ENCODE data around the gene ATF3. TPM values are rescaled to one million over a fixed set of nuclear protein-coding genes. Genes with fewer than 3 reads are reported as not detected.
A peak's percentile ranks its signal among the peaks of the same experiment; 100 is the strongest.

The ATF3 gene
- total RNA-seq, 1 experiment from 2014 or later = 335 TPM

DNA sequence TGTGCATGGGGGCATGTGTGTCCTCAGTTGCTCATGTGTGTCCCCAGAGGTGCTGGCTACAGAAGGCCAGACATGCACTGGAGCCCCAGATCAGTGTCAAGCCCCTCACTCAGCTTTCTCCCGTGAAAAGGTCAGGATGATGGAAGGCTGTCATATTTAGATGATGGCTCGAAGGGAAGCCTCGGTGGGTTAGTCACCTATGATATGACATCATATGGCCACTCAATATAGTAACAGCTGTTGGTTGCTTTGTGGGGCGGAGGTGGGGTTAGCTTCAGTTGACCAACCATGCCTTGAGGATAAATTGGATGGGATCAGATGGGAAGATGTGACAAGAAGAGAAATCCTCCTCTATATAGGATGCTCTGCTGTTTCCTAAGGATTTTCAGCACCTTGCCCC is 43.5 kb upstream of the ATF3 start:
- intact Hi-C loops (cut with micrococcal nuclease) = loop anchor here (10.0 kb wide), 1 partner anchor 280 kb away; the partner anchor contains the start of gene PPP2R5A
- ChIA-PET CTCF (interaction anchor here (0.6 kb wide), 1 partner anchor 84 kb away, joined by 6 read pairs; no protein-coding TSS in a partner anchor), POLR2A (ENCODE audit: unreplicated experiment) (no interaction called here)
- DNase-seq (no peak), ATAC-seq (no peak)
- Histone ChIP-seq H3K27me3 (ENCODE audit: low read length) (no peaks in the 10 kb centered on the region), H3K9me2 (replicated peaks; ENCODE audit: low read length) (no peaks in the 10 kb centered on the region), H4K20me1 (ENCODE audit: low read length) (no peaks in the 10 kb centered on the region), H3F3A (ENCODE audit: low read length, unreplicated experiment) (no peaks in the 10 kb centered on the region), H3K4me1 (ENCODE audit: insufficient read depth, low read length) (peaks cover 37% of the 10 kb centered on the region), H3K4me3 (ENCODE audit: low read length) (no peak overlapping the region), H2AFZ (ENCODE audit: low read length) (no peak overlapping the region), H3K27ac (ENCODE audit: low read length) (no peak overlapping the region), H3K9me3 (ENCODE audit: low read length) (no peaks in the 10 kb centered on the region), H3K36me3 (ENCODE audit: low read depth, low read length) (no peaks in the 10 kb centered on the region), H3K79me2 (ENCODE audit: low read length) (no peaks in the 10 kb centered on the region), H3K4me2 (ENCODE audit: low read length) (no peak overlapping the region), H3K9ac (ENCODE audit: low read length) (no peak overlapping the region)
- no TSS peak for BruUV-seq (replicated peaks)
- TF ChIP-seq EZH2phosphoT487 (IDR thresholded peaks at IDR 0.05; ENCODE audit: borderline replicate concordance, low read length) (no peak), EZH2 (IDR thresholded peaks at IDR 0.05; ENCODE audit: low read length, unreplicated experiment) (no peak)
- TF ChIP-seq, protein P1, sequence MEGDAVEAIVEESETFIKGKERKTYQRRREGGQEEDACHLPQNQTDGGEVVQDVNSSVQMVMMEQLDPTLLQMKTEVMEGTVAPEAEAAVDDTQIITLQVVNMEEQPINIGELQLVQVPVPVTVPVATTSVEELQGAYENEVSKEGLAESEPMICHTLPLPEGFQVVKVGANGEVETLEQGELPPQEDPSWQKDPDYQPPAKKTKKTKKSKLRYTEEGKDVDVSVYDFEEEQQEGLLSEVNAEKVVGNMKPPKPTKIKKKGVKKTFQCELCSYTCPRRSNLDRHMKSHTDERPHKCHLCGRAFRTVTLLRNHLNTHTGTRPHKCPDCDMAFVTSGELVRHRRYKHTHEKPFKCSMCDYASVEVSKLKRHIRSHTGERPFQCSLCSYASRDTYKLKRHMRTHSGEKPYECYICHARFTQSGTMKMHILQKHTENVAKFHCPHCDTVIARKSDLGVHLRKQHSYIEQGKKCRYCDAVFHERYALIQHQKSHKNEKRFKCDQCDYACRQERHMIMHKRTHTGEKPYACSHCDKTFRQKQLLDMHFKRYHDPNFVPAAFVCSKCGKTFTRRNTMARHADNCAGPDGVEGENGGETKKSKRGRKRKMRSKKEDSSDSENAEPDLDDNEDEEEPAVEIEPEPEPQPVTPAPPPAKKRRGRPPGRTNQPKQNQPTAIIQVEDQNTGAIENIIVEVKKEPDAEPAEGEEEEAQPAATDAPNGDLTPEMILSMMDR (conservative IDR thresholded peaks at IDR 0.05; ENCODE audit: low read depth, low read length) = no peak

DNA sequence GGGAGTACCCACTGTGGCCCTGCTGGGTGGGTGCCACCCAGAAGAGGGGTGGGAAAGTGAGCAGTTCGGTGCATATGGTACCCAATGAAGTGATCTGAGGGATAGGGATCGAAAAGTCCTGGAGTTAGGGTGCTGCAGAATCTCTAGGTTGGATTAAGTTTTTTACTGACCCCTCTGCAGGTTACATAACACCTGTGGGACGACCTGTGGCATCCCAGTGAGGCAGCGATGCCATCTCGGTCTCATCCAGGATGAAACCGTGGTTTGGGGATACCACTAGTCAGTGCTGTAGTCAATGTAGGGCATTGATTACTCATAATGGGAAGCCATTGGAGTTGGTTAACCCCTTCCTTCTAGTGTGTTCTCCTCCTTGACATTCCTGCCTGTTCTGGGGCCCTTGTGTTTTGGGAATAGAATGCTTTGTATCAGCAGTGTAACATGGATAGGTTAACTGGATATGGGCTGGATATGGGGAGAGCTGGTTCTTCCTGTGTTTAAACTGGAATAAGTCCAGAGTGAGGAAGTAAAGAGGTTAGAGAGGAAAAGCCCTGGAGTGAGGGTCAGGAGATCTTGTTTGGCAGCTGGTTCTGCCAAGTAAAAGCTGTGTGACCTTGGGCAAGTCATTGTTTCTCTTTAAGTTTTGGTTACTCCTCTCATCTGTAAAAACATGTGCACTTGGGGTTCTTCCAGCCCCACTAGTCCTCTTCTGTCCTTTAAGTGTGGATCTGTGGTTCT is 42.8 kb upstream of the ATF3 start:
- POLR2A ChIA-PET (ENCODE audit: unreplicated experiment) = no interaction called here
- peak overlapping the region; percentile 85 for H3K4me2 ChIP-seq (ENCODE audit: low read length)
- no peak overlapping the region for H3K4me3 ChIP-seq (ENCODE audit: low read length)
- ATAC-seq (no peak), DNase-seq (peak; percentile 28)
- no peak overlapping the region for H3K27ac ChIP-seq (ENCODE audit: low read length)
- H3K27me3 ChIP-seq (ENCODE audit: low read length) = no peaks in the 10 kb centered on the region
- H3K9ac ChIP-seq (ENCODE audit: low read length) = no peak overlapping the region
- H3K9me2 ChIP-seq (replicated peaks; ENCODE audit: low read length) = no peaks in the 10 kb centered on the region
- no peaks in the 10 kb centered on the region for H4K20me1 ChIP-seq (ENCODE audit: low read length)
- H3K9me3 ChIP-seq (ENCODE audit: low read length) = no peaks in the 10 kb centered on the region
- CTCF ChIA-PET = no interaction called here
- BruUV-seq (replicated peaks) = no TSS peak
- intact Hi-C loops (cut with micrococcal nuclease) = loop anchor here (2.0 to 10.0 kb wide), 3 partner anchors 31 to 281 kb away; partner anchors contain the start of gene PPP2R5A
- peak overlapping the region; percentile 81; the same call in 1 of the 2 replicates for H2AFZ ChIP-seq (ENCODE audit: low read length)
- no peaks in the 10 kb centered on the region for H3K36me3 ChIP-seq (ENCODE audit: low read depth, low read length)
- no peaks in the 10 kb centered on the region for H3F3A ChIP-seq (ENCODE audit: low read length, unreplicated experiment)
- peaks cover 32% of the 10 kb centered on the region for H3K4me1 ChIP-seq (ENCODE audit: insufficient read depth, low read length)
- no peaks in the 10 kb centered on the region for H3K79me2 ChIP-seq (ENCODE audit: low read length)
- TF ChIP-seq, protein P1 (conservative IDR thresholded peaks at IDR 0.05; ENCODE audit: low read depth, low read length) = no peak
- TF ChIP-seq EZH2phosphoT487 (IDR thresholded peaks at IDR 0.05; ENCODE audit: borderline replicate concordance, low read length) = no peak
- TF ChIP-seq EZH2 (IDR thresholded peaks at IDR 0.05; ENCODE audit: low read length, unreplicated experiment) = no peak

Data from PC-3 (cell line).